WTC11 (cell line): ENCODE results near the gene ZNF609.

Source experiments
- CREB1 ChIP-seq: sonication (generic); formaldehyde crosslinking; IDR thresholded peaks from 2 replicates; pipeline ENCODE4 v1.8.0; 2023; ENCODE audit warnings: mild to moderate bottlenecking, missing genetic modification reagents
- CTCF ChIP-seq: fragments of 200-600 bp; IDR thresholded peaks from 2 replicates; pipeline ENCODE4 v1.8.0; 2022; ENCODE audit warnings: antibody characterized with exemption
- ELF4 ChIP-seq: sonication (generic); formaldehyde crosslinking; IDR thresholded peaks from 2 replicates; pipeline ENCODE4 v1.8.1; 2022; ENCODE audit warnings: low read depth, mild to moderate bottlenecking, moderate library complexity, missing genetic modification reagents
- FOXJ3 ChIP-seq: sonication (generic); formaldehyde crosslinking; IDR thresholded peaks from 2 replicates; pipeline ENCODE4 v1.9.0; 2021; ENCODE audit warnings: missing genetic modification reagents, mild to moderate bottlenecking, borderline replicate concordance
- GABPB1 ChIP-seq: sonication (generic); formaldehyde crosslinking; IDR thresholded peaks from 2 replicates; pipeline ENCODE4 v1.8.1; 2023; ENCODE audit warnings: mild to moderate bottlenecking, missing genetic modification reagents
- MYBL2 ChIP-seq: sonication (generic); formaldehyde crosslinking; IDR thresholded peaks from 2 replicates; pipeline ENCODE4 v1.8.1; 2023; ENCODE audit warnings: mild to moderate bottlenecking, moderate library complexity, missing genetic modification reagents
- NFYB ChIP-seq: sonication (generic); formaldehyde crosslinking; conservative IDR thresholded peaks from 2 replicates; pipeline ENCODE4 v1.8.0; 2022; ENCODE audit warnings: low read depth, missing genetic modification reagents
- SP1 ChIP-seq: sonication (generic); formaldehyde crosslinking; conservative IDR thresholded peaks from 2 replicates; pipeline ENCODE4 v1.8.1; 2022; ENCODE audit warnings: missing genetic modification reagents
- ZNF138 ChIP-seq: sonication (generic); formaldehyde crosslinking; conservative IDR thresholded peaks from 2 replicates; pipeline ENCODE4 v1.8.1; 2022; ENCODE audit warnings: mild to moderate bottlenecking, moderate library complexity, missing genetic modification reagents
- TF ChIP-seq, protein P1 (sequence below): sonication (generic); formaldehyde crosslinking; IDR thresholded peaks from 2 replicates; pipeline ENCODE4 v1.8.0; 2022; ENCODE audit warnings: mild to moderate bottlenecking, missing genetic modification reagents
- TF ChIP-seq, protein P2 (sequence below): sonication (generic); formaldehyde crosslinking; IDR thresholded peaks from 2 replicates; pipeline ENCODE4 v1.8.0; 2023; ENCODE audit warnings: mild to moderate bottlenecking, missing genetic modification reagents
- TF ChIP-seq, protein P3 (sequence below): sonication (generic); formaldehyde crosslinking; IDR thresholded peaks from 2 replicates; pipeline ENCODE4 v1.8.0; 2022; ENCODE audit warnings: mild to moderate bottlenecking, missing genetic modification reagents

DNA sequence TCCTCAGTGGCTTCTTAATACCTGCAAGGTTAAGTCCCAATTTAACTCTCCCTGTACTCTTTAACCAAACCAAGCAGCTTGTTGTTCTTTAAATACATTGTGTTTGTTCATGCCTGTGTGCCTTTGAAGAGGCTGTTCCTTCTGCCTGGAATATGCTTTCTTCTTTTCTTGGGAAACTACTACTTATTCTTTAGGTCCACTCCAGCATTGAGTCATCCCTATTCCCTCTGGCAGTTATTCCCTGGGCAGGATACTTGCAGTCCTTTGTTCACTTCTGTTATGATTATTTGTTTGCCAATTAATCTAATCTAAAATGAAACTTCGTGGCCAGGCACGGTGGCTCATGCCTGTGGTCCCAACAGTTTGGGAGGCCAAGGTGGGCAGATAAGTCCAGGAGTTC lies 139.3 kb downstream of the ZNF609 start:
- TF ChIP-seq SP1 (no peak), CTCF (no peak), ELF4 (CRISPR knock-in tag) (no peak), GABPB1 (CRISPR knock-in tag) (no peak), FOXJ3 (CRISPR knock-in tag) (no peak), CREB1 (CRISPR knock-in tag) (no peak), MYBL2 (no peak), NFYB (CRISPR knock-in tag) (no peak), ZNF138 (CRISPR knock-in tag) (no peak)
- TF ChIP-seq, protein P1, sequence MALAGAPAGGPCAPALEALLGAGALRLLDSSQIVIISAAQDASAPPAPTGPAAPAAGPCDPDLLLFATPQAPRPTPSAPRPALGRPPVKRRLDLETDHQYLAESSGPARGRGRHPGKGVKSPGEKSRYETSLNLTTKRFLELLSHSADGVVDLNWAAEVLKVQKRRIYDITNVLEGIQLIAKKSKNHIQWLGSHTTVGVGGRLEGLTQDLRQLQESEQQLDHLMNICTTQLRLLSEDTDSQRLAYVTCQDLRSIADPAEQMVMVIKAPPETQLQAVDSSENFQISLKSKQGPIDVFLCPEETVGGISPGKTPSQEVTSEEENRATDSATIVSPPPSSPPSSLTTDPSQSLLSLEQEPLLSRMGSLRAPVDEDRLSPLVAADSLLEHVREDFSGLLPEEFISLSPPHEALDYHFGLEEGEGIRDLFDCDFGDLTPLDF (CRISPR knock-in tag) = no peak
- TF ChIP-seq, protein P2, sequence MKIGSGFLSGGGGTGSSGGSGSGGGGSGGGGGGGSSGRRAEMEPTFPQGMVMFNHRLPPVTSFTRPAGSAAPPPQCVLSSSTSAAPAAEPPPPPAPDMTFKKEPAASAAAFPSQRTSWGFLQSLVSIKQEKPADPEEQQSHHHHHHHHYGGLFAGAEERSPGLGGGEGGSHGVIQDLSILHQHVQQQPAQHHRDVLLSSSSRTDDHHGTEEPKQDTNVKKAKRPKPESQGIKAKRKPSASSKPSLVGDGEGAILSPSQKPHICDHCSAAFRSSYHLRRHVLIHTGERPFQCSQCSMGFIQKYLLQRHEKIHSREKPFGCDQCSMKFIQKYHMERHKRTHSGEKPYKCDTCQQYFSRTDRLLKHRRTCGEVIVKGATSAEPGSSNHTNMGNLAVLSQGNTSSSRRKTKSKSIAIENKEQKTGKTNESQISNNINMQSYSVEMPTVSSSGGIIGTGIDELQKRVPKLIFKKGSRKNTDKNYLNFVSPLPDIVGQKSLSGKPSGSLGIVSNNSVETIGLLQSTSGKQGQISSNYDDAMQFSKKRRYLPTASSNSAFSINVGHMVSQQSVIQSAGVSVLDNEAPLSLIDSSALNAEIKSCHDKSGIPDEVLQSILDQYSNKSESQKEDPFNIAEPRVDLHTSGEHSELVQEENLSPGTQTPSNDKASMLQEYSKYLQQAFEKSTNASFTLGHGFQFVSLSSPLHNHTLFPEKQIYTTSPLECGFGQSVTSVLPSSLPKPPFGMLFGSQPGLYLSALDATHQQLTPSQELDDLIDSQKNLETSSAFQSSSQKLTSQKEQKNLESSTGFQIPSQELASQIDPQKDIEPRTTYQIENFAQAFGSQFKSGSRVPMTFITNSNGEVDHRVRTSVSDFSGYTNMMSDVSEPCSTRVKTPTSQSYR (CRISPR knock-in tag) = no peak
- TF ChIP-seq, protein P3, sequence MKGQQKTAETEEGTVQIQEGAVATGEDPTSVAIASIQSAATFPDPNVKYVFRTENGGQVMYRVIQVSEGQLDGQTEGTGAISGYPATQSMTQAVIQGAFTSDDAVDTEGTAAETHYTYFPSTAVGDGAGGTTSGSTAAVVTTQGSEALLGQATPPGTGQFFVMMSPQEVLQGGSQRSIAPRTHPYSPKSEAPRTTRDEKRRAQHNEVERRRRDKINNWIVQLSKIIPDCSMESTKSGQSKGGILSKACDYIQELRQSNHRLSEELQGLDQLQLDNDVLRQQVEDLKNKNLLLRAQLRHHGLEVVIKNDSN (CRISPR knock-in tag) = no peak
